Breast epithelium (tissue), 3 donors: ENCODE measurements around the gene CXCR6.

Experiments used
- CTCF ChIP-seq, 3 donors: fragments of 450-650 bp; IDR thresholded peaks; one replicate each; pipeline ENCODE4 v1.5.1; 2016 to 2017; ENCODE audit warnings: antibody characterized with exemption in 3 of 3, mild to moderate bottlenecking in 3 of 3, moderate library complexity in 3 of 3
- POLR2A ChIP-seq: fragments of 450-650 bp; IDR thresholded peaks from one replicate; pipeline ENCODE4 v1.6.1; 2016; ENCODE audit warnings: antibody characterized with exemption, mild to moderate bottlenecking, moderate library complexity

GRCh38 chr3:45997942-45998341 is 54.7 kb downstream of the CXCR6 start:
- TF ChIP-seq POLR2A (no peak), CTCF (IDR thresholded peaks at IDR 0.05) (no peak)
